Renal cortex interstitium (tissue), 11 donors: ENCODE results near the gene NOS1AP. TPM values are rescaled to one million over a fixed set of nuclear protein-coding genes. Genes with fewer than 3 reads are reported as not detected.
"Not testable (repeated sequence)": the region's sequence is repeated elsewhere in the genome, so short reads cannot be mapped to it uniquely, and the experiment has no call there.

ENCODE experiments used
- DNase-seq, 11 donors: peaks; one replicate each; pipeline ENCODE4 v3.0.0-alpha.2; 2013; ENCODE audit warnings: low read depth in 9 of 11, low spot score in 4 of 11; ENCODE audit errors: extremely low read depth in 1 of 11
- polyA plus RNA-seq, 3 donors: library from polyadenylated mRNA; unstranded; fragments of 120-200 nt; gene quantifications; one replicate each; pipeline ENCODE4 v1.2.1, GENCODE V29; 2013; ENCODE audit not compliant: insufficient read length in 3 of 3

The NOS1AP gene
- polyA plus RNA-seq, 3 donors = 9.6 to 18.0 (median 10.4) TPM

GRCh38 chr1:162081316-162081715 lies 11.8 kb downstream of the NOS1AP start:
- DNase-seq = no peak

GRCh38 chr1:162082080-162082479 lies 12.6 kb downstream of the NOS1AP start:
- not testable (repeated sequence) for DNase-seq

- no peak for DNase-seq
Measured at GRCh38 chr1:162083273-162083672, 13.8 kb downstream of the NOS1AP start.

GRCh38 chr1:162085991-162086390 lies 16.5 kb downstream of the NOS1AP start:
- no peak for DNase-seq

GRCh38 chr1:162087111-162087510 lies 17.6 kb downstream of the NOS1AP start:
- DNase-seq = no peak

- DNase-seq = no peak
Measured at GRCh38 chr1:162087574-162087973, 18.1 kb downstream of the NOS1AP start.

GRCh38 chr1:162088281-162088969 lies 18.9 kb downstream of the NOS1AP start:
- no peak for DNase-seq

- no peak for DNase-seq
Measured at GRCh38 chr1:162089748-162090147, 20.3 kb downstream of the NOS1AP start.

- no peak for DNase-seq
Measured at GRCh38 chr1:162090378-162090777, 20.9 kb downstream of the NOS1AP start.

GRCh38 chr1:162091681-162092524 lies 22.4 kb downstream of the NOS1AP start:
- DNase-seq = no peak

GRCh38 chr1:162093095-162093494 lies 23.6 kb downstream of the NOS1AP start:
- DNase-seq = no peak

GRCh38 chr1:162094271-162094670 lies 24.8 kb downstream of the NOS1AP start:
- no peak for DNase-seq

- no peak for DNase-seq
Measured at GRCh38 chr1:162094723-162095122, 25.2 kb downstream of the NOS1AP start.

- no peak for DNase-seq
Measured at GRCh38 chr1:162107911-162108310, 38.4 kb downstream of the NOS1AP start.

- no peak for DNase-seq
Measured at GRCh38 chr1:162108426-162108825, 38.9 kb downstream of the NOS1AP start.

- DNase-seq = no peak
Measured at GRCh38 chr1:162110910-162111309, 41.4 kb downstream of the NOS1AP start.

GRCh38 chr1:162111572-162111971 lies 42.1 kb downstream of the NOS1AP start:
- DNase-seq = no peak

GRCh38 chr1:162113419-162113818 lies 43.9 kb downstream of the NOS1AP start:
- no peak for DNase-seq

- DNase-seq = no peak
Measured at GRCh38 chr1:162117039-162117774, 47.7 kb downstream of the NOS1AP start.

- no peak for DNase-seq
Measured at GRCh38 chr1:162118063-162118462, 48.6 kb downstream of the NOS1AP start.
